ENCODE data around the gene MYOC.

DNA sequence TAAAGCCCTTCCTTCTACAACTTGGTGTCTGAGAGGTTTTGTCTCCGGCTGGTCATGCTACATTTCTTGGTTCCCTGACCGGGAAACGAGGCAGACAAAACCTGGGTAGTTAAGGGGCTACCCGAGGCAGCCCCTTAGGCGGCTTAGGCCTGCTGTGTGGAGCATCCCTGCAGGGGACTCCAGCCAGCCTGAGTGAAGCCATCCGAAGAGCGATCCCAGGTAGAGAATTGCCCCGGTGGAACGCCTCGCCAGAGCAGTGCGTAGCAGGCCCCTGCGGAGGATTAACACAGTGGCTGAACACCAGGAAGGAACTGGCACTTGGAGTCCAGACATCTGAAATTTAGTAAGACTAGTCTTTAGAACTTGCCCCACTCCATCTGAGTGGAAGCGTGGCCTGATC is 51.6 kb downstream of the MYOC start:
- TF ChIP-seq, protein P1, sequence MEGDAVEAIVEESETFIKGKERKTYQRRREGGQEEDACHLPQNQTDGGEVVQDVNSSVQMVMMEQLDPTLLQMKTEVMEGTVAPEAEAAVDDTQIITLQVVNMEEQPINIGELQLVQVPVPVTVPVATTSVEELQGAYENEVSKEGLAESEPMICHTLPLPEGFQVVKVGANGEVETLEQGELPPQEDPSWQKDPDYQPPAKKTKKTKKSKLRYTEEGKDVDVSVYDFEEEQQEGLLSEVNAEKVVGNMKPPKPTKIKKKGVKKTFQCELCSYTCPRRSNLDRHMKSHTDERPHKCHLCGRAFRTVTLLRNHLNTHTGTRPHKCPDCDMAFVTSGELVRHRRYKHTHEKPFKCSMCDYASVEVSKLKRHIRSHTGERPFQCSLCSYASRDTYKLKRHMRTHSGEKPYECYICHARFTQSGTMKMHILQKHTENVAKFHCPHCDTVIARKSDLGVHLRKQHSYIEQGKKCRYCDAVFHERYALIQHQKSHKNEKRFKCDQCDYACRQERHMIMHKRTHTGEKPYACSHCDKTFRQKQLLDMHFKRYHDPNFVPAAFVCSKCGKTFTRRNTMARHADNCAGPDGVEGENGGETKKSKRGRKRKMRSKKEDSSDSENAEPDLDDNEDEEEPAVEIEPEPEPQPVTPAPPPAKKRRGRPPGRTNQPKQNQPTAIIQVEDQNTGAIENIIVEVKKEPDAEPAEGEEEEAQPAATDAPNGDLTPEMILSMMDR (IDR thresholded peaks at IDR 0.05) = no peak
- TF ChIP-seq, protein P2, sequence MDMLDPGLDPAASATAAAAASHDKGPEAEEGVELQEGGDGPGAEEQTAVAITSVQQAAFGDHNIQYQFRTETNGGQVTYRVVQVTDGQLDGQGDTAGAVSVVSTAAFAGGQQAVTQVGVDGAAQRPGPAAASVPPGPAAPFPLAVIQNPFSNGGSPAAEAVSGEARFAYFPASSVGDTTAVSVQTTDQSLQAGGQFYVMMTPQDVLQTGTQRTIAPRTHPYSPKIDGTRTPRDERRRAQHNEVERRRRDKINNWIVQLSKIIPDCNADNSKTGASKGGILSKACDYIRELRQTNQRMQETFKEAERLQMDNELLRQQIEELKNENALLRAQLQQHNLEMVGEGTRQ (IDR thresholded peaks at IDR 0.05; ENCODE audit: borderline replicate concordance, low read depth, low read length) = no peak
- TF ChIP-seq, protein P3, sequence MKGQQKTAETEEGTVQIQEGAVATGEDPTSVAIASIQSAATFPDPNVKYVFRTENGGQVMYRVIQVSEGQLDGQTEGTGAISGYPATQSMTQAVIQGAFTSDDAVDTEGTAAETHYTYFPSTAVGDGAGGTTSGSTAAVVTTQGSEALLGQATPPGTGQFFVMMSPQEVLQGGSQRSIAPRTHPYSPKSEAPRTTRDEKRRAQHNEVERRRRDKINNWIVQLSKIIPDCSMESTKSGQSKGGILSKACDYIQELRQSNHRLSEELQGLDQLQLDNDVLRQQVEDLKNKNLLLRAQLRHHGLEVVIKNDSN (IDR thresholded peaks at IDR 0.05; ENCODE audit: borderline replicate concordance, low read depth) = no peak
